Astrocyte of the spinal cord (primary cell): ENCODE results near the gene LIPT2.

ENCODE experiments used
- DNase-seq: peaks from one replicate; pipeline ENCODE4 v3.0.0; 2011; ENCODE audit warnings: low read depth, low spot score
- H3K4me3 ChIP-seq: 2 replicates; pipeline ENCODE4 v1.5.1; 2011; ENCODE audit warnings: low read depth, mild to moderate bottlenecking, low read length, moderate library complexity
- in situ Hi-C: cut with HindIII; loops from 2 replicates; pipeline ENCODE4 v1.10.0; 2017; ENCODE audit warnings: low sequenced_read_pairs
- TF ChIP-seq, protein P1 (sequence below): IDR thresholded peaks from 2 replicates; pipeline ENCODE4 v1.5.1; 2012; ENCODE audit warnings: low read depth, mild to moderate bottlenecking, low read length, inconsistent platforms

LIPT2 gene

DNA sequence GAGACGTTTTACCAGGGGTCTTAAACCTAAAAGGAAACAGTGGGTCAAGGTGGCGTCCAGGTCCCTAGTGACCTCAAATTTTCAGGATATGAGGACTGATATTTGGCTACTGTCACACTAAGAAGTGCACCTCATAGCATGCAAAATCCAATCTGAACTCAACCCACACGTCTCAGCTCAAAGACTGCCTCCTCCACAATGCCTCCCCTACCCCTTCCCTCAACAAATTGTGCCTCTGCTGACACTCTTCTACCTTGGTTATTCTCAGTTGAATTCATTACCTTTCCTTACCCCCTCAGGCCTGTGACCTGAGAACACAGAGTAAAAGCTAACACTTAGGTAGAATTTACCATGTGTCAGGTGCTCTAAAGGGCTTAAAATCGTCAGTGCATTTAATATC, 12.4 kb upstream of the LIPT2 start:
- in situ Hi-C loops, result no loop called here
- DNase-seq, result no peak
- H3K4me3 ChIP-seq, result no peak overlapping the region
- TF ChIP-seq, protein P1, sequence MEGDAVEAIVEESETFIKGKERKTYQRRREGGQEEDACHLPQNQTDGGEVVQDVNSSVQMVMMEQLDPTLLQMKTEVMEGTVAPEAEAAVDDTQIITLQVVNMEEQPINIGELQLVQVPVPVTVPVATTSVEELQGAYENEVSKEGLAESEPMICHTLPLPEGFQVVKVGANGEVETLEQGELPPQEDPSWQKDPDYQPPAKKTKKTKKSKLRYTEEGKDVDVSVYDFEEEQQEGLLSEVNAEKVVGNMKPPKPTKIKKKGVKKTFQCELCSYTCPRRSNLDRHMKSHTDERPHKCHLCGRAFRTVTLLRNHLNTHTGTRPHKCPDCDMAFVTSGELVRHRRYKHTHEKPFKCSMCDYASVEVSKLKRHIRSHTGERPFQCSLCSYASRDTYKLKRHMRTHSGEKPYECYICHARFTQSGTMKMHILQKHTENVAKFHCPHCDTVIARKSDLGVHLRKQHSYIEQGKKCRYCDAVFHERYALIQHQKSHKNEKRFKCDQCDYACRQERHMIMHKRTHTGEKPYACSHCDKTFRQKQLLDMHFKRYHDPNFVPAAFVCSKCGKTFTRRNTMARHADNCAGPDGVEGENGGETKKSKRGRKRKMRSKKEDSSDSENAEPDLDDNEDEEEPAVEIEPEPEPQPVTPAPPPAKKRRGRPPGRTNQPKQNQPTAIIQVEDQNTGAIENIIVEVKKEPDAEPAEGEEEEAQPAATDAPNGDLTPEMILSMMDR, result no peak

DNA sequence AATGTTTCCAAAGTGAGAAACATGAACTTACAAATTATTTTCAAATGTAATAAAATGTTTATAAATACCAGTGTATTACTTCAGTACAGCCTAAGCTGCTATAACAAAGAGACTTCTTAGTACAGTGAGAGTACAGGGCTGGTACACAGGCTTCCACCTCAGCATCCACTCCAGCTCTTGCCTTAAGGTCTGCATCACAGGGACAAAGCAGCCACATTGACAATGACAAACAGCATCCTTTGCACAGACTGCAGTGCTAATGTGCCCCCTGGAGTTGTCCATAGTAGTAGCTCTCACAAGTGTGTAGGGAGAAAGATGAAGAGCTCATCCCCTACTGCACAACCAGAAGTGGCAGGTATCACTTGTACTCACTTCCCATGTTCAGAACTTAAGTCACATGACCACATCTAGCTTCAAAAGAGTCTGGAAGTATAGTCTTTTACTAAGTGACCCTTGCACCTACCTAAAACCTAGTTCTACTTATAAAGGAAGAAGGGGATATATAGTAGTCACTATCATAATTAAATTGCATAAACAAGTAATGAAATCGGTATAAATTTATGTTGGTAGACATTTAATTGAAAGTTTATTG, 10.7 kb upstream of the LIPT2 start:
- in situ Hi-C loops, result no loop called here
- DNase-seq, result no peak
- no peak overlapping the region for H3K4me3 ChIP-seq
- TF ChIP-seq, protein P1, result no peak

DNA sequence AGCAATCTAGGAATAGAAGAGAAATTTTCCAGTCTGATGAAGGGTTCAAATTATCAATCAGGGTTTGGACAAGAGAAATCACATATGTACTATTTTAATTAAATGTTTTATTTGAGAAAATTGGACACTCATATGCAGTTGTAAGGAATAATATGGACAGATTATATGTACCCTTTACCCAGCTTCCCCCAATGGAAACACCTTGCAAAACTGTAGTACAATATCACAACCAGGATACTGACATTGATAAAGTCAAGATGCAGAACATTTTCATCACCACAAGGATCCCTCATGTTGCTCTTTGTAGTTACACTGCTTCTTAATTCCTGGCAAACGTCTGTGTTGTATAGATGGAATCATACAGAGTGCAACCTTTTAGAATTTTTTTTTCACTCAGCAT, 1.4 kb upstream of the LIPT2 start:
- no peak for DNase-seq
- TF ChIP-seq, protein P1, result no peak
- in situ Hi-C loops, result no loop called here
- no peak overlapping the region for H3K4me3 ChIP-seq

GRCh38 chr11:74493791-74494630, 487 bp upstream of the LIPT2 start:
- TF ChIP-seq, protein P1, result no peak
- in situ Hi-C loops, result no loop called here
- DNase-seq, result no peak
- peak overlapping the region; percentile 51 for H3K4me3 ChIP-seq

DNA sequence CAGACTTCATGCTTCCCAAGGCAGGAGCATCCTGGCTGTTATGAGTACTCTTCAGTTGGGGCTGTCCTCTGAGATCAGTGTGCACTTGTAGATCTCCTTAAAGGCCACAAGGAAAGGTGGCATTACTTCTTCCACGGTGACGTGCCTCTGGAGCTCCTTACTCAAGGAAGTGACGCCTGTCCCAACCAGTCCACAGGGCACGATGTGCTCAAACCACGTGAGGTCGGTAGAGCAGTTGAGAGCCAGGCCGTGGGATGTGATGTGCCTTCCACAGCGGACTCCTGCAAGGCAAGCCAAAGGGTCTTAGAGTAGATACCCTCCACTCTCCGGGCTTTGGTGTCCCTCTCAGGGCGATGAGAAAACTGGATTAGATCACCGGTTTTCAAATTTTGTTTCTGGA, 1.4 kb downstream of the LIPT2 start:
- DNase-seq, result no peak
- TF ChIP-seq, protein P1, result no peak
- in situ Hi-C loops, result no loop called here
- no peak overlapping the region for H3K4me3 ChIP-seq

DNA sequence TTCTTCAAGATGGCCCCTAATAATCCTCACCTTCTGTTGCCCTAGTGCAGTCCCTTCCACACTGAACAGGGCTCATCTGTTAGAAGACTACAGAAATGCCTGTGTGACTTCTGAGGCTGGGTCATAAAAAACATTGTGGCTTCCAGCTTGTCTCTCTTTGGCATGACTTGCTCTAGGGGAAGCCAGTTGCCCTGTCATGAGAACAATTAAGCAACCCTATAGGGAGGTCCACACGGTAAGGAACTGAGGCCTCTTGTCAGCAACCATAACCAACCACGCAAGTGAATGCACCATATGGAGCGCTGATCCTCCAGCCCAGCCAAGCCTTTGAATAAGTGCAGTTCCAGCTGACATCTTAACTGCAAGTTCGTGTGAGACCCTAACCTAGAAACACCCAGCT, 2.6 kb downstream of the LIPT2 start:
- TF ChIP-seq, protein P1, result no peak
- in situ Hi-C loops, result no loop called here
- no peak overlapping the region for H3K4me3 ChIP-seq
- no peak for DNase-seq
